Neural cell (in vitro differentiated cells): ENCODE results near the gene JAZF1. TPM values are rescaled to one million over a fixed set of nuclear protein-coding genes. Genes with fewer than 3 reads are reported as not detected.

Experiments used
- H2AFZ ChIP-seq: fragments of 200-600, 300-800 bp; sonication (generic), shearing (Covaris generic); 2 replicates; pipeline ENCODE4 v1.6.0; 2014; ENCODE audit warnings: low read depth, mild to moderate bottlenecking, antibody characterized with exemption, low read length, moderate library complexity
- H3F3A ChIP-seq: fragments of 200-600 bp; shearing (Covaris generic); 2 replicates; pipeline ENCODE4 v1.6.1; 2016; ENCODE audit warnings: mild to moderate bottlenecking, moderate library complexity, mixed read lengths, antibody characterized with exemption, low read length; ENCODE audit not compliant: insufficient read depth, poor library complexity, severe bottlenecking
- H3K27ac ChIP-seq: fragments of 200-600, 300-800 bp; sonication (generic), shearing (Covaris generic); 2 replicates; pipeline ENCODE4 v1.5.1; 2014; ENCODE audit warnings: mild to moderate bottlenecking, low read length, moderate library complexity
- H3K27me3 ChIP-seq: fragments of 300-800, 200-600 bp; sonication (generic), shearing (Covaris generic); 2 replicates; pipeline ENCODE4 v1.6.0; 2014; ENCODE audit warnings: mild to moderate bottlenecking, low read depth, low read length, moderate library complexity; ENCODE audit not compliant: insufficient read depth
- H3K36me3 ChIP-seq: fragments of 300-800, 200-600 bp; sonication (generic), shearing (Covaris generic); 2 replicates; pipeline ENCODE4 v1.5.1; 2014; ENCODE audit warnings: mild to moderate bottlenecking, antibody characterized with exemption, low read length, moderate library complexity; ENCODE audit not compliant: insufficient read depth
- H3K4me2 ChIP-seq: fragments of 300-800, 200-600 bp; sonication (generic), shearing (Covaris generic); 2 replicates; pipeline ENCODE4 v1.6.0; 2014; ENCODE audit warnings: mild to moderate bottlenecking, low read length
- H3K4me3 ChIP-seq: fragments of 300-800, 200-600 bp; sonication (generic), shearing (Covaris generic); 2 replicates; pipeline ENCODE4 v1.5.1; 2014; ENCODE audit warnings: mild to moderate bottlenecking, low read length, moderate library complexity
- H3K79me2 ChIP-seq: fragments of 200-600 bp; shearing (Covaris generic); replicated peaks from 2 replicates; pipeline ENCODE4 v1.6.0; 2014; ENCODE audit warnings: mild to moderate bottlenecking, low read length, moderate library complexity; ENCODE audit not compliant: insufficient read depth
- H3K9ac ChIP-seq: fragments of 300-800, 200-600 bp; sonication (generic), shearing (Covaris generic); 2 replicates; pipeline ENCODE4 v1.6.1; 2016; ENCODE audit warnings: mild to moderate bottlenecking, low read length, mixed read lengths
- H3K9me2 ChIP-seq: fragments of 200-600 bp; shearing (Covaris generic); 2 replicates; pipeline ENCODE4 v1.6.1; 2016; ENCODE audit warnings: mild to moderate bottlenecking, low read length, mixed read lengths; ENCODE audit not compliant: insufficient read depth
- H3K9me3 ChIP-seq: fragments of 200-600, 300-800 bp; sonication (generic), shearing (Covaris generic); 2 replicates; pipeline ENCODE4 v1.6.1; 2016; ENCODE audit warnings: mild to moderate bottlenecking, mixed run types, low read length, moderate library complexity, mixed read lengths
- H4K20me1 ChIP-seq: fragments of 200-600 bp; shearing (Covaris generic); 2 replicates; pipeline ENCODE4 v1.6.1; 2016; ENCODE audit warnings: mild to moderate bottlenecking, mixed run types; ENCODE audit not compliant: insufficient read depth
- CTCF ChIP-seq: fragments of 450-650 bp; IDR thresholded peaks from 2 replicates; pipeline ENCODE4 v1.5.1; 2014; ENCODE audit warnings: antibody characterized with exemption, mild to moderate bottlenecking, moderate library complexity; ENCODE audit not compliant: poor library complexity, severe bottlenecking
- EP300 ChIP-seq: fragments of 450-650 bp; conservative IDR thresholded peaks from 2 replicates; pipeline ENCODE4 v1.6.1; 2014; ENCODE audit warnings: antibody characterized with exemption, mild to moderate bottlenecking, moderate library complexity; ENCODE audit not compliant: poor library complexity, severe bottlenecking
- EZH2 ChIP-seq: fragments of 200-600, 300-800 bp; shearing (Covaris generic), sonication (generic); IDR thresholded peaks from 2 replicates; pipeline ENCODE4 v1.6.1; 2014; ENCODE audit warnings: antibody characterized with exemption, low read length, borderline replicate concordance, mild to moderate bottlenecking; ENCODE audit not compliant: insufficient read depth, poor library complexity, severe bottlenecking
- MXI1 ChIP-seq: fragments of 450-650 bp; conservative IDR thresholded peaks from 2 replicates; pipeline ENCODE4 v1.6.1; 2014; ENCODE audit warnings: antibody characterized with exemption, mild to moderate bottlenecking; ENCODE audit not compliant: poor library complexity, severe bottlenecking
- POLR2AphosphoS5 ChIP-seq: IDR thresholded peaks from 2 replicates; pipeline ENCODE4 v1.6.1; 2012
- RAD21 ChIP-seq: fragments of 450-650 bp; conservative IDR thresholded peaks from 2 replicates; pipeline ENCODE4 v1.6.1; 2014; ENCODE audit warnings: antibody characterized with exemption, mild to moderate bottlenecking, moderate library complexity
- REST ChIP-seq: IDR thresholded peaks from 2 replicates; pipeline ENCODE4 v1.6.1; 2012; ENCODE audit warnings: borderline replicate concordance
- SMC3 ChIP-seq: fragments of 450-650 bp; conservative IDR thresholded peaks from 2 replicates; pipeline ENCODE4 v1.6.1; 2014; ENCODE audit warnings: antibody characterized with exemption, mild to moderate bottlenecking, moderate library complexity; ENCODE audit not compliant: poor library complexity
- TAF1 ChIP-seq: IDR thresholded peaks from 2 replicates; pipeline ENCODE4 v1.6.1; 2012; ENCODE audit warnings: low read depth
- polyA plus RNA-seq: library from polyadenylated mRNA; depleted of rRNA; stranded (reverse); fragments of >200 nt; gene quantifications from 2 replicates; pipeline ENCODE4 v1.2.3, GENCODE V29; 2014

Gene JAZF1
- polyA plus RNA-seq, 1 donor from 2014 or later, result 29.5 TPM

GRCh38 chr7:28042721-28043120 lies 137.9 kb downstream of the JAZF1 start:
- Histone ChIP-seq H3K36me3 (no peaks in the 10 kb centered on the region), H3K9me3 (no peaks in the 10 kb centered on the region), H3K27me3 (no peaks in the 10 kb centered on the region), H3K27ac (no peak overlapping the region), H4K20me1 (no peaks in the 10 kb centered on the region), H3K9ac (no peak overlapping the region), H3K9me2 (no peaks in the 10 kb centered on the region), H3K4me2 (no peak overlapping the region), H3K79me2 (no peaks in the 10 kb centered on the region), H3K4me3 (no peak overlapping the region), H2AFZ (no peak overlapping the region), H3F3A (no peaks in the 10 kb centered on the region)
- TF ChIP-seq EP300, result no peak
- no peak for TF ChIP-seq RAD21

- Histone ChIP-seq H3K4me3 (no peak overlapping the region), H3K27ac (no peak overlapping the region), H3K9me2 (no peaks in the 10 kb centered on the region), H3K27me3 (no peaks in the 10 kb centered on the region), H3K9ac (no peak overlapping the region), H3K9me3 (no peaks in the 10 kb centered on the region), H3K79me2 (no peaks in the 10 kb centered on the region), H2AFZ (no peak overlapping the region), H4K20me1 (no peaks in the 10 kb centered on the region), H3F3A (no peaks in the 10 kb centered on the region), H3K36me3 (no peaks in the 10 kb centered on the region), H3K4me2 (no peak overlapping the region)
- TF ChIP-seq SMC3 (no peak), REST (no peak), EZH2 (no peak), MXI1 (no peak), CTCF (no peak), RAD21 (no peak), TAF1 (no peak), EP300 (no peak), POLR2AphosphoS5 (no peak)
Observed at GRCh38 chr7:28041508-28042314, 138.9 kb downstream of the JAZF1 start.
